Measurements from ENCODE around the gene DNAJB7. TPM values are rescaled to one million over a fixed set of nuclear protein-coding genes. Genes with fewer than 3 reads are reported as not detected.

DNAJB7 gene
- total RNA-seq, 1 experiment from 2014 or later: not detected

- BruUV-seq (replicated peaks): no TSS peak
- Histone ChIP-seq H3K9ac (ENCODE audit: low read length) (no peak overlapping the region), H3K79me2 (ENCODE audit: low read length) (peaks cover 7% of the 10 kb centered on the region; the same call in 1 of the 2 replicates)
Observed at GRCh38 chr22:40867109-40867508, 5.2 kb upstream of the DNAJB7 start.

DNA sequence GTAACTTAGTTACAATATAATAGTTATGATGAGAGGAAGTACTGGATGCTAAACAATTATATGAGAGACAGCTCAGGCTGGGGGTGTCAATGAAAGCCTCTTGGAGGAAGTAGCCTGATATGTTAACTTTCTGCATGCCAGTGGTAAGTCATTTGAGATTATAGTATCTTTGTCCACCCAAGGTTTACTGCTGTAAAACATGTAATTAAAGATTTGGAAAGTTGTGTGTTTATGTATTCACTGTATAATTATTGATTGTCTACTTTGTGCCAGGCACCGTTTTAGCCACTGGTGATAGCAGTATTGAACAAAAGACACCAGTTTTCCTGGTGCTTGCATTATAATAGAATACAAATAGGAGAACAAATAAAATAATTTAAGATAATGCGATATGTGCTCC lies 624 bp upstream of the DNAJB7 start:
- CTCF ChIA-PET: no interaction called here

More at GRCh38 chr22:40867109-40867508, 5.2 kb upstream of the DNAJB7 start:
- Histone ChIP-seq H3K4me2 (ENCODE audit: low read length) (no peak overlapping the region), H3K27me3 (ENCODE audit: low read length) (no peaks in the 10 kb centered on the region), H3K36me3 (ENCODE audit: low read depth, low read length) (no peaks in the 10 kb centered on the region; the same call in 1 of the 2 replicates), H3K27ac (ENCODE audit: low read length) (no peak overlapping the region), H3K4me1 (ENCODE audit: insufficient read depth, low read length) (no peaks in the 10 kb centered on the region), H3K4me3 (ENCODE audit: low read length) (no peak overlapping the region), H3K9me2 (replicated peaks; ENCODE audit: low read length) (no peaks in the 10 kb centered on the region), H2AFZ (ENCODE audit: low read length) (no peak overlapping the region), H3F3A (ENCODE audit: low read length, unreplicated experiment) (no peaks in the 10 kb centered on the region), H3K9me3 (ENCODE audit: low read length) (no peaks in the 10 kb centered on the region), H4K20me1 (ENCODE audit: low read length) (no peaks in the 10 kb centered on the region)
- ChIA-PET CTCF (interaction anchor here (0.6 kb wide), 1 partner anchor 30 kb away, joined by 5 read pairs; no protein-coding TSS in a partner anchor), POLR2A (ENCODE audit: unreplicated experiment) (no interaction called here)
- TF ChIP-seq, protein P1, sequence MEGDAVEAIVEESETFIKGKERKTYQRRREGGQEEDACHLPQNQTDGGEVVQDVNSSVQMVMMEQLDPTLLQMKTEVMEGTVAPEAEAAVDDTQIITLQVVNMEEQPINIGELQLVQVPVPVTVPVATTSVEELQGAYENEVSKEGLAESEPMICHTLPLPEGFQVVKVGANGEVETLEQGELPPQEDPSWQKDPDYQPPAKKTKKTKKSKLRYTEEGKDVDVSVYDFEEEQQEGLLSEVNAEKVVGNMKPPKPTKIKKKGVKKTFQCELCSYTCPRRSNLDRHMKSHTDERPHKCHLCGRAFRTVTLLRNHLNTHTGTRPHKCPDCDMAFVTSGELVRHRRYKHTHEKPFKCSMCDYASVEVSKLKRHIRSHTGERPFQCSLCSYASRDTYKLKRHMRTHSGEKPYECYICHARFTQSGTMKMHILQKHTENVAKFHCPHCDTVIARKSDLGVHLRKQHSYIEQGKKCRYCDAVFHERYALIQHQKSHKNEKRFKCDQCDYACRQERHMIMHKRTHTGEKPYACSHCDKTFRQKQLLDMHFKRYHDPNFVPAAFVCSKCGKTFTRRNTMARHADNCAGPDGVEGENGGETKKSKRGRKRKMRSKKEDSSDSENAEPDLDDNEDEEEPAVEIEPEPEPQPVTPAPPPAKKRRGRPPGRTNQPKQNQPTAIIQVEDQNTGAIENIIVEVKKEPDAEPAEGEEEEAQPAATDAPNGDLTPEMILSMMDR (conservative IDR thresholded peaks at IDR 0.05; ENCODE audit: low read depth, low read length): no peak
- no peak for TF ChIP-seq EZH2phosphoT487 (IDR thresholded peaks at IDR 0.05; ENCODE audit: borderline replicate concordance, low read length)
- no peak for TF ChIP-seq EZH2 (IDR thresholded peaks at IDR 0.05; ENCODE audit: low read length, unreplicated experiment)
- intact Hi-C loops (cut with micrococcal nuclease): no loop called here
- DNase-seq (no peak), ATAC-seq (no peak)

More for the DNA sequence above, 624 bp upstream of the DNAJB7 start:
- H3F3A ChIP-seq (ENCODE audit: low read length, unreplicated experiment): no peaks in the 10 kb centered on the region
- no peak overlapping the region for H3K4me2 ChIP-seq (ENCODE audit: low read length)
- no peak for DNase-seq
- no peak for ATAC-seq
- H3K27me3 ChIP-seq (ENCODE audit: low read length): no peaks in the 10 kb centered on the region
- H3K79me2 ChIP-seq (ENCODE audit: low read length): peaks cover 44% of the 10 kb centered on the region
- H3K4me1 ChIP-seq (ENCODE audit: insufficient read depth, low read length): peaks cover 6% of the 10 kb centered on the region; the same call in 1 of the 2 replicates
- TF ChIP-seq EZH2 (IDR thresholded peaks at IDR 0.05; ENCODE audit: low read length, unreplicated experiment) (no peak), EZH2phosphoT487 (IDR thresholded peaks at IDR 0.05; ENCODE audit: borderline replicate concordance, low read length) (no peak)
- TF ChIP-seq, protein P1 (conservative IDR thresholded peaks at IDR 0.05; ENCODE audit: low read depth, low read length): no peak
- H3K9ac ChIP-seq (ENCODE audit: low read length): no peak overlapping the region
- H3K4me3 ChIP-seq (ENCODE audit: low read length): no peak overlapping the region
- no peak overlapping the region for H2AFZ ChIP-seq (ENCODE audit: low read length)
- H3K27ac ChIP-seq (ENCODE audit: low read length): no peak overlapping the region
- no TSS peak for BruUV-seq (replicated peaks)
- H3K36me3 ChIP-seq (ENCODE audit: low read depth, low read length): no peaks in the 10 kb centered on the region
- intact Hi-C loops (cut with micrococcal nuclease): no loop called here
- POLR2A ChIA-PET (ENCODE audit: unreplicated experiment): no interaction called here
- H3K9me3 ChIP-seq (ENCODE audit: low read length): no peaks in the 10 kb centered on the region
- no peaks in the 10 kb centered on the region for H4K20me1 ChIP-seq (ENCODE audit: low read length)
- H3K9me2 ChIP-seq (replicated peaks; ENCODE audit: low read length): no peaks in the 10 kb centered on the region

Data from PC-3 (cell line).